H1 (cell line): ENCODE measurements around the gene DPF1. TPM values are rescaled to one million over a fixed set of nuclear protein-coding genes. Genes with fewer than 3 reads are reported as not detected.

Source experiments
- CTCF ChIA-PET: fragments of 300-600 bp; sonication (Branson Sonifier 250); formaldehyde crosslinking; loops from one replicate; lab custom pipeline; 2021; ENCODE audit not compliant: partially characterized antibody; lab: Charles Lee
- POLR2A ChIA-PET: fragments of 300-600 bp; sonication (Branson Sonifier 250); formaldehyde crosslinking; loops from one replicate; lab custom pipeline; 2021; ENCODE audit warnings: inconsistent platforms; ENCODE audit not compliant: partially characterized antibody; lab: Charles Lee
- DNase-seq, 2 experiments: peaks; one replicate each; pipeline versions ENCODE4 v3.0.0 to v3.0.0-alpha.2; 2010 to 2022; ENCODE audit warnings: low spot score in 2 of 2, low read depth in 1 of 2, mixed read lengths in 1 of 2
- FAIRE-seq: peaks from 2 replicates; lab custom pipeline; 2011; peaks lifted over from hg19 to GRCh38; lab: Jason Lieb, UNC
- H2AFZ ChIP-seq: 2 replicates; pipeline ENCODE4 v1.8.1; 2012; ENCODE audit warnings: low read length, inconsistent platforms
- H2AK5ac ChIP-seq: 2 replicates; pipeline ENCODE4 v1.6.1; 2013; ENCODE audit warnings: low read depth, low read length
- H2BK120ac ChIP-seq: replicated peaks from 2 replicates; pipeline ENCODE3; 2013; ENCODE audit warnings: low read depth, low read length, inconsistent platforms
- H2BK12ac ChIP-seq: 2 replicates; pipeline ENCODE4 v1.6.1; 2013; ENCODE audit warnings: low read depth, low read length
- H2BK15ac ChIP-seq: 2 replicates; pipeline ENCODE4 v1.6.1; 2013; ENCODE audit warnings: low read length
- H2BK20ac ChIP-seq: 2 replicates; pipeline ENCODE4 v1.6.1; 2013; ENCODE audit warnings: low read length
- H2BK5ac ChIP-seq: 2 replicates; pipeline ENCODE4 v1.6.1; 2013; ENCODE audit warnings: low read depth, low read length
- H3K14ac ChIP-seq: 2 replicates; pipeline ENCODE4 v1.6.1; 2013; ENCODE audit warnings: inconsistent platforms; ENCODE audit not compliant: insufficient read length
- H3K18ac ChIP-seq: 2 replicates; pipeline ENCODE4 v1.6.1; 2013; ENCODE audit warnings: low read length; ENCODE audit errors: extremely low read depth
- H3K23ac ChIP-seq: 2 replicates; pipeline ENCODE4 v1.6.1; 2013; ENCODE audit warnings: inconsistent platforms; ENCODE audit not compliant: insufficient read length
- H3K23me2 ChIP-seq: 2 replicates; pipeline ENCODE4 v1.6.1; 2013; ENCODE audit warnings: low read depth, low read length
- H3K27ac ChIP-seq: 2 replicates; pipeline ENCODE4 v1.6.1; 2011; ENCODE audit warnings: low read depth, low read length, inconsistent platforms
- H3K27me3 ChIP-seq, 4 experiments: replicated peaks in 1 of 4; 1 replicate in 1 of 4; 2 replicates in 3 of 4; pipeline versions ENCODE4 v1.6.1 to v1.8.1; 2011 to 2013; ENCODE audit warnings: low read length in 3 of 4, mild to moderate bottlenecking in 3 of 4, inconsistent platforms in 2 of 4, mixed read lengths in 2 of 4, moderate library complexity in 1 of 4; ENCODE audit not compliant: control insufficient read depth in 3 of 4, insufficient read depth in 3 of 4; ENCODE audit errors: extremely low read depth in 1 of 4
- H3K36me3 ChIP-seq, 4 experiments: 2 replicates each; pipeline versions ENCODE4 v1.6.1 to v1.8.1; 2011 to 2013; ENCODE audit warnings: mild to moderate bottlenecking in 4 of 4, low read length in 3 of 4, moderate library complexity in 2 of 4, control low read depth in 1 of 4, inconsistent platforms in 1 of 4; ENCODE audit not compliant: insufficient read depth in 4 of 4, control insufficient read depth in 2 of 4
- H3K4ac ChIP-seq: replicated peaks from 2 replicates; pipeline ENCODE3; 2013; ENCODE audit warnings: low read length, low read depth, mixed read lengths, inconsistent platforms; ENCODE audit not compliant: insufficient read length
- H3K4me1 ChIP-seq, 4 experiments: replicated peaks in 1 of 4; 1 replicate in 1 of 4; 2 replicates in 3 of 4; pipeline versions ENCODE4 v1.6.1 to v1.8.1; 2011 to 2013; ENCODE audit warnings: low read length in 3 of 4, inconsistent platforms in 2 of 4, mixed read lengths in 1 of 4; ENCODE audit not compliant: insufficient read depth in 4 of 4, control insufficient read depth in 3 of 4
- H3K4me2 ChIP-seq, 2 experiments: 2 replicates each; pipeline versions ENCODE4 v1.6.1 to v1.8.1; 2011 to 2013; ENCODE audit warnings: low read depth in 2 of 2, low read length in 2 of 2, control low read depth in 1 of 2, inconsistent platforms in 1 of 2, mild to moderate bottlenecking in 1 of 2; ENCODE audit not compliant: insufficient read depth in 1 of 2
- H3K4me3 ChIP-seq, 4 experiments: fragments of 200-600, 300-600 bp in 1 of 4; sonication (generic), shearing (Covaris generic), sonication (Bioruptor Twin) in 1 of 4; 2 replicates each; pipeline versions ENCODE4 v1.5.1 to v1.8.1; 2011 to 2016; ENCODE audit warnings: low read length in 4 of 4, low read depth in 3 of 4, control low read depth in 2 of 4, inconsistent platforms in 2 of 4, mild to moderate bottlenecking in 2 of 4, mixed read lengths in 1 of 4, moderate library complexity in 1 of 4; ENCODE audit not compliant: insufficient read depth in 2 of 4; ENCODE audit errors: extremely low read depth in 1 of 4
- H3K56ac ChIP-seq: replicated peaks from 2 replicates; pipeline ENCODE3; 2013; ENCODE audit warnings: low read depth, mild to moderate bottlenecking, mixed read lengths, low read length, inconsistent platforms; ENCODE audit not compliant: insufficient read length
- H3K79me1 ChIP-seq: 2 replicates; pipeline ENCODE4 v1.6.1; 2013; ENCODE audit warnings: low read depth, low read length, control low read depth
- H3K79me2 ChIP-seq, 2 experiments: 2 replicates each; pipeline versions ENCODE4 v1.6.1 to v1.8.1; 2012 to 2013; ENCODE audit warnings: low read length in 2 of 2, mild to moderate bottlenecking in 2 of 2, inconsistent platforms in 1 of 2; ENCODE audit not compliant: insufficient read depth in 2 of 2, control insufficient read depth in 1 of 2
- H3K9ac ChIP-seq, 4 experiments: replicated peaks in 1 of 4; 1 replicate in 1 of 4; 2 replicates in 3 of 4; pipeline versions ENCODE4 v1.6.1 to v1.8.1; 2011 to 2013; ENCODE audit warnings: low read depth in 3 of 4, low read length in 3 of 4, control low read depth in 2 of 4, mild to moderate bottlenecking in 2 of 4, moderate library complexity in 2 of 4, inconsistent platforms in 1 of 4; ENCODE audit errors: extremely low read depth in 1 of 4
- H3K9me3 ChIP-seq, 2 experiments: 2 replicates each; pipeline versions ENCODE4 v1.6.1 to v1.8.1; 2012 to 2013; ENCODE audit warnings: mild to moderate bottlenecking in 2 of 2, moderate library complexity in 2 of 2, control low read depth in 1 of 2, inconsistent platforms in 1 of 2, low read depth in 1 of 2, low read length in 1 of 2, mixed read lengths in 1 of 2; ENCODE audit not compliant: insufficient read depth in 2 of 2
- H4K20me1 ChIP-seq, 2 experiments: replicated peaks in 1 of 2; 2 replicates each; pipeline versions ENCODE3 to v1.8.1; 2011 to 2013; ENCODE audit warnings: inconsistent platforms in 2 of 2, low read length in 2 of 2, mild to moderate bottlenecking in 1 of 2; ENCODE audit not compliant: insufficient read depth in 2 of 2, control insufficient read depth in 1 of 2
- H4K5ac ChIP-seq: 2 replicates; pipeline ENCODE4 v1.6.1; 2013; ENCODE audit warnings: low read length, low read depth, mixed read lengths, inconsistent platforms; ENCODE audit not compliant: insufficient read length
- H4K8ac ChIP-seq: 2 replicates; pipeline ENCODE4 v1.8.0; 2013; ENCODE audit warnings: mild to moderate bottlenecking, moderate library complexity, low read length, inconsistent platforms; ENCODE audit not compliant: insufficient read depth; ENCODE audit errors: extremely low read depth
- H4K91ac ChIP-seq: replicated peaks from 2 replicates; pipeline ENCODE3; 2013; ENCODE audit warnings: low read length, mixed read lengths, inconsistent platforms; ENCODE audit not compliant: insufficient read length
- CEBPB ChIP-seq: IDR thresholded peaks from 2 replicates; pipeline ENCODE4 v1.6.1; 2012; ENCODE audit warnings: low read depth, low read length
- CREB1 ChIP-seq: IDR thresholded peaks from 2 replicates; pipeline ENCODE4 v1.6.1; 2012; ENCODE audit warnings: inconsistent platforms
- CTBP2 ChIP-seq: IDR thresholded peaks from 2 replicates; pipeline ENCODE4 v1.7.0; 2011; ENCODE audit warnings: borderline replicate concordance, mild to moderate bottlenecking, moderate library complexity, mixed read lengths, low read length; ENCODE audit not compliant: insufficient read depth, insufficient read length
- KDM4A ChIP-seq: IDR thresholded peaks from one replicate; pipeline ENCODE4 v1.7.1; 2012; ENCODE audit warnings: low read depth, mild to moderate bottlenecking, moderate library complexity, low read length, inconsistent platforms; ENCODE audit not compliant: severe bottlenecking
- POLR2AphosphoS5 ChIP-seq: IDR thresholded peaks from 2 replicates; pipeline ENCODE4 v1.6.1; 2011; ENCODE audit warnings: low read depth, low read length
- RBBP5 ChIP-seq: IDR thresholded peaks from 2 replicates; pipeline ENCODE4 v1.7.1; 2012; ENCODE audit warnings: low read depth, mild to moderate bottlenecking, inconsistent platforms, low read length, moderate library complexity, borderline replicate concordance
- SP4 ChIP-seq: IDR thresholded peaks from 2 replicates; pipeline ENCODE4 v1.6.1; 2012; ENCODE audit warnings: low read length, inconsistent platforms
- YY1 ChIP-seq: IDR thresholded peaks from 2 replicates; pipeline ENCODE4 v1.6.1; 2011; ENCODE audit warnings: low read depth, mild to moderate bottlenecking, low read length
- WGBS, 2 experiments: shearing (Covaris generic) in 1 of 2; methylation state at CpG; one replicate each; pipeline versions ENCODE4 v1.1.6 to v1.1.7; 2013 to 2015; ENCODE audit warnings: low lambda C conversion rate in 2 of 2, mixed read lengths in 2 of 2, inconsistent platforms in 1 of 2, low coverage in 1 of 2, missing lambda C conversion rate in 1 of 2; ENCODE audit not compliant: insufficient replicate concordance in 2 of 2, insufficient coverage in 1 of 2, insufficient read length in 1 of 2; ENCODE audit errors: extremely low coverage in 1 of 2, missing lambda C conversion rate in 1 of 2; 5-methylcytosine and 5-hydroxymethylcytosine counted together
- long read RNA-seq, 2 experiments: library from RNA in 1 of 2; library from capped mRNA in 1 of 2; stranded (forward); transcript quantifications; one replicate each; pipeline ENCODE4 v2.0.0, GENCODE V29; 2021; ENCODE audit warnings: inconsistent platforms in 1 of 2
- polyA minus RNA-seq, 3 experiments: library from RNA; depleted of rRNA, polyadenylated mRNA; stranded (reverse); fragments of >200 nt; gene quantifications; 1 replicate in 2 of 3; 2 replicates in 1 of 3; pipeline ENCODE4 v1.2.3, GENCODE V29; 2011
- polyA plus RNA-seq, 7 experiments: library from polyadenylated mRNA; depleted of rRNA in 3 of 7; stranded (reverse) in 5 of 7; unstranded in 2 of 7; fragments of >200 nt in 5 of 7; fragments of 200-250 nt in 2 of 7; gene quantifications; 1 replicate in 5 of 7; 2 replicates in 1 of 7; 4 replicates in 1 of 7; pipeline versions ENCODE4 v1.2.1 to v1.2.3, GENCODE V29; 2011 to 2013; ENCODE audit warnings: missing spikeins in 2 of 7, mixed read lengths in 2 of 7
- total RNA-seq: library from RNA; stranded (reverse); fragmentation: NEBNext Ultra II Directional; extraction: Animal tissue kit (Norgen Biotek cat#: 25700); gene quantifications from 2 replicates; pipeline ENCODE4 v1.2.1, GENCODE V29; 2021

Gene DPF1
- total RNA-seq, result 15.2 and 15.6 TPM in 2 replicates
- polyA plus RNA-seq (2011; rRNA removed), result 12.9 and 20.9 TPM in 2 replicates
- polyA plus RNA-seq (2011; cell fraction: cytosol; rRNA removed), result 12.4 TPM
- 20.0 TPM for polyA plus RNA-seq (2011; cell fraction: nucleus; rRNA removed)
- 5.4 to 11.2 TPM (median 10.0 TPM) in 4 replicates for polyA plus RNA-seq (2012, experiment 1 of 2)
- 7.2 TPM for polyA plus RNA-seq (2012, experiment 2 of 2)
- 5.0 TPM for polyA plus RNA-seq (2013, experiment 1 of 2)
- 5.9 TPM for polyA plus RNA-seq (2013, experiment 2 of 2)
- polyA minus RNA-seq (2011; rRNA and poly(A)+ RNA removed), result 3.9 and 5.9 TPM in 2 replicates
- 7.3 TPM for polyA minus RNA-seq (2011; cell fraction: cytosol; rRNA and poly(A)+ RNA removed)
- polyA minus RNA-seq (2011; cell fraction: nucleus; rRNA and poly(A)+ RNA removed), result 5.0 TPM
- long read RNA-seq, experiment 1, partial matches to known transcripts, result 0 of 12 reads
- long read RNA-seq, experiment 1, other reads (novel, unspliced or antisense), result 10 of 12 reads
- long read RNA-seq, experiment 2, partial matches to known transcripts, result 0 of 2 reads
- long read RNA-seq, experiment 2, other reads (novel, unspliced or antisense), result 1 of 2 reads

DNA sequence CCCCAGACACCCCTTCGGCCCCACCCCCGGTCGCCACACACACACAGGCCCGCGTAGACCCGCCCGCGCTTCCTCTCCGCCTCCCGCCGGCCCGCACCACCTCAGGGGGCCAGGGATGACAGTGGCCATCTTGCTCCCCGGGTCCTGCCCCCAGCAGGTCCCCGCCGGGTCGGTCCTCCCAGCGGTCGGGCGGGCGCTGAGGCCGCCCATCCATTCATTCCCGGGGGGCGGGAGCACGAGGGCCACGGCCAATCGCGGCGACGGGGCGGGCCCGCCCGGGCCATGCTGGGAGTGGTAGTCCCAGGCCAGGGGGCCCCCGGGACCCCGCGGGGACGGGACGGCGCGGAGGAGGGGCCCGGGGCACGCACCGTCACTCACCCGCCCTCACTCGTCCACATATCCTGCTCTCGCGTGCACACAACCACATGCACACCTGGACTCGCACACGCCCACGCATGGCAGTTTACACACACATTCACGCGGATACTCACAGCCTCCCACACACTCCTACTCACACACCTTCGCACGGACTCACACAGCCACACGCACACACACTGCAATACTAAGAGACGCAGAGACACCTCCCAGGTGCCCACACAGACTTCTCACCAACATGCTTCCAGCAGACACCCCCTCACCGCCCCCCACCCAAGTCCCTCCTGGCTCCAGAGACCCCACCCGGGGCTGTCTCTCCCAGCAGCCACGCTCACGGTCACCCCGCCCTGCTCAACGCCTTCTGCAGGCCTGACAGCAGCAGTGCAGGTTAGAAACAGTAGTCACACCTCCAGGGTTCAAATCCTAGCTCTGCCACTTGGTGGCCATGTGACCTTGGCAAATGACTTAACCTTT, at the start of gene DPF1:
Gene DPF1 (minus strand): TSS at position 209 of the 849 bp plus-strand sequence. CDS start 80 bp downstream, at position 129.
- Histone ChIP-seq H3K9me3 (no peaks in the 10 kb centered on the region), H2AFZ (0 out of 2 replicates have a peak within 1 kb of the TSS, but pooled peaks have one; percentile 27), H3K23me2 (peaks cover 15% of the 10 kb centered on the region), H3K4me1 (peaks cover 6 to 17% (median 14%) of the 10 kb centered on the region in 4 experiments), H3K27me3 (peaks cover 0 to 8% (median 4%) of the 10 kb centered on the region in 4 experiments; a peak in 3 of 7 replicates), H2BK20ac (no peak within 1 kb of the TSS), H3K4ac (peak within 1 kb of the TSS; percentile 92), H4K20me1 (peaks cover 0 to 5% of the 10 kb centered on the region in 2 experiments), H2BK12ac (peak within 1 kb of the TSS; percentile 98; the same call in 1 of the 2 replicates), H4K5ac (peak within 1 kb of the TSS; percentile 60), H3K9ac (no peak within 1 kb of the TSS; a peak in 2 of 7 replicates), H4K91ac (peak within 1 kb of the TSS; percentile 44), H3K14ac (no peak within 1 kb of the TSS), H3K79me1 (peaks cover 4% of the 10 kb centered on the region), H4K8ac (no peak within 1 kb of the TSS), H3K23ac (peak within 1 kb of the TSS; percentile 3), H2BK5ac (peak within 1 kb of the TSS; percentile 88), H2BK15ac (peak within 1 kb of the TSS; percentile 100), H3K56ac (peak within 1 kb of the TSS; percentile 79), H2AK5ac (peak within 1 kb of the TSS; percentile 91; the same call in 1 of the 2 replicates), H3K4me3 (peak within 1 kb of the TSS; percentile 44 to 74 (median 52)), H3K27ac (no peak within 1 kb of the TSS), H3K36me3 (no peaks in the 10 kb centered on the region), H3K79me2 (peaks cover 0 to 7% of the 10 kb centered on the region in 2 experiments; a peak in 2 of 4 replicates), H3K18ac (peak within 1 kb of the TSS; percentile 85; the same call in 1 of the 2 replicates), H3K4me2 (peak within 1 kb of the TSS; percentile 78 to 80), H2BK120ac (peak within 1 kb of the TSS; percentile 82)
- WGBS, 2 experiments, result 5% methylated on average over 44 of the region's 61 CpGs; no CpG with 5 or more reads in 1 of the 2 experiments
- ChIA-PET POLR2A (interaction anchor here (1.0 to 1.9 kb wide), 4 partner anchors 27 to 80 kb away, joined by 3 to 7 read pairs (median 5); partner anchors contain the start of genes C19orf33 and SPINT2), CTCF (interaction anchor here (0.7 to 2.2 kb wide), 15 partner anchors 10 to 322 kb away, joined by 3 to 20 read pairs (median 5); no protein-coding TSS in a partner anchor)
- peak in 1 of 2 experiments; percentile 94 for DNase-seq
- no peak for FAIRE-seq
- TF ChIP-seq CTBP2, result no peak
- no peak for TF ChIP-seq CEBPB
- TF ChIP-seq SP4, result no peak
- peak; percentile 53; the same call in 1 of the 2 replicates for TF ChIP-seq CREB1
- TF ChIP-seq RBBP5, result peak; percentile 61; the same call in 1 of the 2 replicates
- TF ChIP-seq POLR2AphosphoS5, result no peak
- TF ChIP-seq KDM4A, result peak; percentile 51
- TF ChIP-seq YY1, result peak; percentile 85
